HG03045 (cell line): ENCODE results near the gene PABPC1L2B.
"Not testable (repeated sequence)": the region's sequence is repeated elsewhere in the genome, so short reads cannot be mapped to it uniquely, and the experiment has no call there.

ENCODE experiments used
- ATAC-seq: cut with Tn5 transposase; IDR thresholded peaks from one replicate; pipeline ENCODE4 v1.9.1; 2021; ENCODE audit warnings: mild to moderate bottlenecking, moderate library complexity; ENCODE audit not compliant: unreplicated experiment

Gene PABPC1L2B

GRCh38 chrX:73002733-73003132 lies at the start of gene PABPC1L2B:
TSS of gene PABPC1L2B (plus strand) at chrX:73002939. CDS start at chrX:73003643, 704 bp downstream.
- not testable (repeated sequence) for ATAC-seq

- not testable (repeated sequence) for ATAC-seq
Observed at GRCh38 chrX:72959971-72960370, 42.8 kb upstream of the PABPC1L2B start.

- ATAC-seq: not testable (repeated sequence)
Observed at GRCh38 chrX:72971859-72972258, 30.9 kb upstream of the PABPC1L2B start.

GRCh38 chrX:72974885-72975284 lies 27.9 kb upstream of the PABPC1L2B start:
- not testable (repeated sequence) for ATAC-seq

GRCh38 chrX:72980894-72981469 lies 21.8 kb upstream of the PABPC1L2B start:
- ATAC-seq: not testable (repeated sequence)

- not testable (repeated sequence) for ATAC-seq
Observed at GRCh38 chrX:73004032-73004431, 1.3 kb downstream of the PABPC1L2B start.

- no peak for ATAC-seq
Observed at GRCh38 chrX:73021361-73022092, 18.8 kb downstream of the PABPC1L2B start.

GRCh38 chrX:73022093-73022445 lies 19.3 kb downstream of the PABPC1L2B start:
- ATAC-seq: not testable (repeated sequence)

GRCh38 chrX:73028876-73029275 lies 26.1 kb downstream of the PABPC1L2B start:
- no peak for ATAC-seq
